ENCODE measurements around the gene ARID4A. TPM values are rescaled to one million over a fixed set of nuclear protein-coding genes. Genes with fewer than 3 reads are reported as not detected.
"Not testable (repeated sequence)": the region's sequence is repeated elsewhere in the genome, so short reads cannot be mapped to it uniquely, and the experiment has no call there.

Gene ARID4A, protein sequence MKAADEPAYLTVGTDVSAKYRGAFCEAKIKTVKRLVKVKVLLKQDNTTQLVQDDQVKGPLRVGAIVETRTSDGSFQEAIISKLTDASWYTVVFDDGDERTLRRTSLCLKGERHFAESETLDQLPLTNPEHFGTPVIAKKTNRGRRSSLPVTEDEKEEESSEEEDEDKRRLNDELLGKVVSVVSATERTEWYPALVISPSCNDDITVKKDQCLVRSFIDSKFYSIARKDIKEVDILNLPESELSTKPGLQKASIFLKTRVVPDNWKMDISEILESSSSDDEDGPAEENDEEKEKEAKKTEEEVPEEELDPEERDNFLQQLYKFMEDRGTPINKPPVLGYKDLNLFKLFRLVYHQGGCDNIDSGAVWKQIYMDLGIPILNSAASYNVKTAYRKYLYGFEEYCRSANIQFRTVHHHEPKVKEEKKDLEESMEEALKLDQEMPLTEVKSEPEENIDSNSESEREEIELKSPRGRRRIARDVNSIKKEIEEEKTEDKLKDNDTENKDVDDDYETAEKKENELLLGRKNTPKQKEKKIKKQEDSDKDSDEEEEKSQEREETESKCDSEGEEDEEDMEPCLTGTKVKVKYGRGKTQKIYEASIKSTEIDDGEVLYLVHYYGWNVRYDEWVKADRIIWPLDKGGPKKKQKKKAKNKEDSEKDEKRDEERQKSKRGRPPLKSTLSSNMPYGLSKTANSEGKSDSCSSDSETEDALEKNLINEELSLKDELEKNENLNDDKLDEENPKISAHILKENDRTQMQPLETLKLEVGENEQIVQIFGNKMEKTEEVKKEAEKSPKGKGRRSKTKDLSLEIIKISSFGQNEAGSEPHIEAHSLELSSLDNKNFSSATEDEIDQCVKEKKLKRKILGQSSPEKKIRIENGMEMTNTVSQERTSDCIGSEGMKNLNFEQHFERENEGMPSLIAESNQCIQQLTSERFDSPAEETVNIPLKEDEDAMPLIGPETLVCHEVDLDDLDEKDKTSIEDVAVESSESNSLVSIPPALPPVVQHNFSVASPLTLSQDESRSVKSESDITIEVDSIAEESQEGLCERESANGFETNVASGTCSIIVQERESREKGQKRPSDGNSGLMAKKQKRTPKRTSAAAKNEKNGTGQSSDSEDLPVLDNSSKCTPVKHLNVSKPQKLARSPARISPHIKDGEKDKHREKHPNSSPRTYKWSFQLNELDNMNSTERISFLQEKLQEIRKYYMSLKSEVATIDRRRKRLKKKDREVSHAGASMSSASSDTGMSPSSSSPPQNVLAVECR
- total RNA-seq = 10 to 100 TPM; 24.6 to 33.1 (median 28.0) TPM

- H3K4me1 ChIP-seq = peaks cover 0 to 19% of the 10 kb centered on the region in 2 donors
Measured at GRCh38 chr14:58298477-58299400, at the start of gene ARID4A. ARID4A (plus strand) TSS chr14:58298555; CDS start chr14:58299855, 1,300 bp downstream.

GRCh38 chr14:58249611-58250010, 48.7 kb upstream of the ARID4A start:
- TF ChIP-seq, protein P1, sequence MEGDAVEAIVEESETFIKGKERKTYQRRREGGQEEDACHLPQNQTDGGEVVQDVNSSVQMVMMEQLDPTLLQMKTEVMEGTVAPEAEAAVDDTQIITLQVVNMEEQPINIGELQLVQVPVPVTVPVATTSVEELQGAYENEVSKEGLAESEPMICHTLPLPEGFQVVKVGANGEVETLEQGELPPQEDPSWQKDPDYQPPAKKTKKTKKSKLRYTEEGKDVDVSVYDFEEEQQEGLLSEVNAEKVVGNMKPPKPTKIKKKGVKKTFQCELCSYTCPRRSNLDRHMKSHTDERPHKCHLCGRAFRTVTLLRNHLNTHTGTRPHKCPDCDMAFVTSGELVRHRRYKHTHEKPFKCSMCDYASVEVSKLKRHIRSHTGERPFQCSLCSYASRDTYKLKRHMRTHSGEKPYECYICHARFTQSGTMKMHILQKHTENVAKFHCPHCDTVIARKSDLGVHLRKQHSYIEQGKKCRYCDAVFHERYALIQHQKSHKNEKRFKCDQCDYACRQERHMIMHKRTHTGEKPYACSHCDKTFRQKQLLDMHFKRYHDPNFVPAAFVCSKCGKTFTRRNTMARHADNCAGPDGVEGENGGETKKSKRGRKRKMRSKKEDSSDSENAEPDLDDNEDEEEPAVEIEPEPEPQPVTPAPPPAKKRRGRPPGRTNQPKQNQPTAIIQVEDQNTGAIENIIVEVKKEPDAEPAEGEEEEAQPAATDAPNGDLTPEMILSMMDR (IDR thresholded peaks at IDR 0.05) = no peak
- no peak for TF ChIP-seq POLR2A (IDR thresholded peaks at IDR 0.05)
- no peak for TF ChIP-seq POLR2AphosphoS5 (IDR thresholded peaks at IDR 0.05)
- H3K36me3 ChIP-seq = no peaks in the 10 kb centered on the region
- intact Hi-C loops (cut with DNase I; ENCODE audit: low total_unique reads) = no loop called here
- peaks cover 0 to 6% of the 10 kb centered on the region in 2 donors for H3K4me1 ChIP-seq
- DNase-seq (ENCODE audit: low spot score in 2 of 2) = no peak
- H3K4me3 ChIP-seq = no peak overlapping the region
- no peaks in the 10 kb centered on the region for H3K27me3 ChIP-seq
- no peaks in the 10 kb centered on the region for H3K9me3 ChIP-seq
- H3K27ac ChIP-seq = no peak overlapping the region

More at GRCh38 chr14:58298477-58299400, at the start of gene ARID4A:
- Histone ChIP-seq H3K27me3 (no peaks in the 10 kb centered on the region), H3K9me3 (no peaks in the 10 kb centered on the region), H3K27ac (peak within 1 kb of the TSS; percentile 98), H3K4me3 (peak within 1 kb of the TSS; percentile 98 to 99 (median 98)), H3K36me3 (no peaks in the 10 kb centered on the region)
- peak; percentile 42 to 83 for DNase-seq (ENCODE audit: low spot score in 2 of 2)
- peak; percentile 90 for TF ChIP-seq POLR2A (IDR thresholded peaks at IDR 0.05)
- TF ChIP-seq POLR2AphosphoS5 (IDR thresholded peaks at IDR 0.05) = peak; percentile 49 to 87 (median 65)
- TF ChIP-seq, protein P1 (IDR thresholded peaks at IDR 0.05) = no peak
- intact Hi-C loops (cut with DNase I; ENCODE audit: low total_unique reads) = no loop called here

- intact Hi-C loops (cut with DNase I; ENCODE audit: low total_unique reads) = no loop called here
- H3K4me1 ChIP-seq = no peaks in the 10 kb centered on the region
- H3K36me3 ChIP-seq = no peaks in the 10 kb centered on the region
- no peak overlapping the region for H3K4me3 ChIP-seq
- no peak overlapping the region for H3K27ac ChIP-seq
- TF ChIP-seq POLR2AphosphoS5 (IDR thresholded peaks at IDR 0.05) = no peak
- no peak for TF ChIP-seq POLR2A (IDR thresholded peaks at IDR 0.05)
- TF ChIP-seq, protein P1 (IDR thresholded peaks at IDR 0.05) = no peak
- no peaks in the 10 kb centered on the region for H3K27me3 ChIP-seq
- no peaks in the 10 kb centered on the region for H3K9me3 ChIP-seq
- no peak for DNase-seq (ENCODE audit: low spot score in 2 of 2)
Measured at GRCh38 chr14:58258156-58258555, 40.2 kb upstream of the ARID4A start.

DNA sequence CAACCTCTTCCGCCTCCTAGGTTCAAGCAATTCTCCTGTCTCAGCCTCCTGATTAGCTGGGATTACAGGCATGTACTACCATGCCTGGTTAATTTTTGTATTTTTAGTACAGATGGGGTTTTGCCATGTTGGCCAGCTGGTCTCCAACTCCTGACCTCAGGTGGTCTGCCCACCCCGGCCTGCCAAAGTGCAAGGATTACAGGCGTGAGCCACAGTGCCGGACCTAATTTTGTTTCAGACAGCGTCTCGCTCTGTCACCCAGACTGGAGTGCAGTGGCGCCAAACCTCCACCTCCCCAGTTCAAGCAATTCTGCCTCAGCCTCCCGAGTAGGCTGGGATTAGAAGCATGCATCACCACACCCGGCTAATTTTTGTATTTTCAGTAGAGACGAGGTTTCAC, 36.4 kb upstream of the ARID4A start:
- H3K9me3 ChIP-seq; H3K27ac ChIP-seq; H3K36me3 ChIP-seq; H3K4me3 ChIP-seq; DNase-seq (ENCODE audit: low spot score in 2 of 2); H3K4me1 ChIP-seq; intact Hi-C loops (cut with DNase I; ENCODE audit: low total_unique reads); H3K27me3 ChIP-seq: not testable (repeated sequence)

All from breast epithelium (tissue), 4 donors.